HEK293 (cell line): ENCODE measurements around the gene BLOC1S1.

Experiments used
- CTCF ChIA-PET: fragments of 350-600 bp; formaldehyde crosslinking; extraction: SDS; loops from one replicate; lab custom pipeline; 2021; ENCODE audit warnings: antibody characterized with exemption; lab: Yijun Ruan, JAX
- POLR2A ChIA-PET: fragments of 300-600 bp; formaldehyde crosslinking; extraction: SDS; loops from one replicate; lab custom pipeline; 2020; ENCODE audit warnings: antibody characterized with exemption, inconsistent platforms; lab: Yijun Ruan, JAX
- H3K27ac ChIP-seq: fragments of 200-500 bp; sonication (Bioruptor generic); 2 replicates; pipeline ENCODE4 v1.5.1; 2014; ENCODE audit warnings: low read depth, low read length, control low read depth, inconsistent platforms; ENCODE audit errors: extremely low read depth
- H3K36me3 ChIP-seq, 2 experiments: fragments of 200-500 bp in 1 of 2; sonication (Bioruptor generic) in 1 of 2; 1 replicate in 1 of 2; 2 replicates in 1 of 2; pipeline ENCODE4 v1.5.1; 2014 to 2017; ENCODE audit warnings: inconsistent platforms in 2 of 2, low read length in 2 of 2; ENCODE audit not compliant: control insufficient read depth in 2 of 2, insufficient read depth in 1 of 2
- H3K4me1 ChIP-seq: fragments of 200-500 bp; sonication (Bioruptor generic); 2 replicates; pipeline ENCODE4 v1.5.1; 2014; ENCODE audit warnings: mild to moderate bottlenecking, low read length, inconsistent platforms; ENCODE audit not compliant: control insufficient read depth, insufficient read depth
- H3K4me3 ChIP-seq: 2 replicates; pipeline ENCODE4 v1.5.1; 2011; ENCODE audit warnings: low read depth, mild to moderate bottlenecking, control low read depth, low read length, moderate library complexity
- H3K9me3 ChIP-seq: fragments of 200-500 bp; sonication (Bioruptor generic); 2 replicates; pipeline ENCODE4 v1.5.1; 2014; ENCODE audit warnings: low read depth, low read length, inconsistent platforms; ENCODE audit not compliant: control insufficient read depth, insufficient read depth
- GLI2 ChIP-seq: fragments of 450-650 bp; formaldehyde crosslinking; IDR thresholded peaks from 2 replicates; pipeline ENCODE4; 2017; ENCODE audit warnings: missing biosample characterization, missing genetic modification characterization, low read depth, borderline replicate concordance
- GLI4 ChIP-seq: fragments of 450-650 bp; formaldehyde crosslinking; IDR thresholded peaks from 2 replicates; pipeline ENCODE4 v1.5.1; 2016; ENCODE audit warnings: missing biosample characterization, missing genetic modification characterization
- MEIS1 ChIP-seq: sonication (generic); formaldehyde crosslinking; IDR thresholded peaks from 2 replicates; pipeline ENCODE4 v1.8.1; 2022; ENCODE audit warnings: missing genetic modification reagents, mild to moderate bottlenecking, borderline replicate concordance
- OSR2 ChIP-seq: fragments of 450-650 bp; formaldehyde crosslinking; IDR thresholded peaks from 2 replicates; pipeline ENCODE4 v1.5.1; 2016; ENCODE audit warnings: missing biosample characterization, missing genetic modification characterization
- SALL2 ChIP-seq: fragments of 450-650 bp; formaldehyde crosslinking; IDR thresholded peaks from 2 replicates; pipeline ENCODE4 v1.5.0; 2017; ENCODE audit warnings: missing biosample characterization, mild to moderate bottlenecking, missing genetic modification characterization, borderline replicate concordance
- SP7 ChIP-seq: fragments of 450-650 bp; formaldehyde crosslinking; IDR thresholded peaks from 2 replicates; pipeline ENCODE4 v1.5.1; 2016; ENCODE audit warnings: missing biosample characterization, missing genetic modification characterization
- TCF7L2 ChIP-seq: IDR thresholded peaks from 2 replicates; pipeline ENCODE4 v1.6.1; 2011; ENCODE audit warnings: low read depth, mild to moderate bottlenecking, inconsistent platforms, low read length, moderate library complexity, borderline replicate concordance
- YY1 ChIP-seq: fragments of 450-650 bp; formaldehyde crosslinking; IDR thresholded peaks from 2 replicates; pipeline ENCODE4 v1.5.1; 2018; ENCODE audit warnings: missing biosample characterization, missing genetic modification characterization
- ZNF10 ChIP-seq: fragments of 450-650 bp; formaldehyde crosslinking; IDR thresholded peaks from 2 replicates; pipeline ENCODE4 v1.5.1; 2017; ENCODE audit warnings: missing biosample characterization, missing genetic modification characterization
- ZNF350 ChIP-seq: fragments of 450-650 bp; formaldehyde crosslinking; IDR thresholded peaks from 2 replicates; pipeline ENCODE4 v1.5.0; 2017; ENCODE audit warnings: missing biosample characterization, mild to moderate bottlenecking, missing genetic modification characterization
- ZNF416 ChIP-seq: fragments of 450-650 bp; formaldehyde crosslinking; IDR thresholded peaks from 2 replicates; pipeline ENCODE4 v1.5.1; 2016; ENCODE audit warnings: missing biosample characterization, missing genetic modification characterization
- ZNF473 ChIP-seq: fragments of 450-650 bp; formaldehyde crosslinking; IDR thresholded peaks from 2 replicates; pipeline ENCODE4 v1.5.1; 2017; ENCODE audit warnings: missing biosample characterization, missing genetic modification characterization
- ZNF48 ChIP-seq: fragments of 450-650 bp; formaldehyde crosslinking; IDR thresholded peaks from 2 replicates; pipeline ENCODE4 v1.5.1; 2016; ENCODE audit warnings: missing biosample characterization, missing genetic modification characterization
- ZNF501 ChIP-seq: fragments of 450-650 bp; formaldehyde crosslinking; IDR thresholded peaks from 2 replicates; pipeline ENCODE4 v1.5.1; 2016; ENCODE audit warnings: missing biosample characterization, missing genetic modification characterization
- ZNF510 ChIP-seq: fragments of 450-650 bp; formaldehyde crosslinking; IDR thresholded peaks from 2 replicates; pipeline ENCODE4 v1.5.1; 2018; ENCODE audit warnings: mild to moderate bottlenecking, missing genetic modification characterization, missing biosample characterization; ENCODE audit not compliant: insufficient replicate concordance
- ZNF514 ChIP-seq: fragments of 450-650 bp; formaldehyde crosslinking; IDR thresholded peaks from 2 replicates; pipeline ENCODE4 v1.5.1; 2016; ENCODE audit warnings: missing biosample characterization, missing genetic modification characterization
- ZNF529 ChIP-seq: fragments of 450-650 bp; formaldehyde crosslinking; IDR thresholded peaks from 2 replicates; pipeline ENCODE4 v1.5.1; 2017; ENCODE audit warnings: missing genetic modification characterization, missing biosample characterization; ENCODE audit not compliant: insufficient replicate concordance
- ZNF624 ChIP-seq: fragments of 450-650 bp; formaldehyde crosslinking; IDR thresholded peaks from 2 replicates; pipeline ENCODE4 v1.5.1; 2017; ENCODE audit warnings: missing biosample characterization, missing genetic modification characterization
- ZNF626 ChIP-seq: fragments of 450-650 bp; sonication (Bioruptor Pico); formaldehyde crosslinking; IDR thresholded peaks from 2 replicates; pipeline ENCODE4 v1.5.1; 2018; ENCODE audit warnings: missing biosample characterization, missing genetic modification characterization, inconsistent platforms
- ZNF785 ChIP-seq: fragments of 450-650 bp; formaldehyde crosslinking; IDR thresholded peaks from 2 replicates; pipeline ENCODE4 v1.5.1; 2016; ENCODE audit warnings: missing biosample characterization, missing genetic modification characterization
- ZNF791 ChIP-seq: fragments of 450-650 bp; formaldehyde crosslinking; IDR thresholded peaks from 2 replicates; pipeline ENCODE4 v1.5.1; 2016; ENCODE audit warnings: missing biosample characterization, missing genetic modification characterization
- ZXDB ChIP-seq: fragments of 450-650 bp; formaldehyde crosslinking; IDR thresholded peaks from 2 replicates; pipeline ENCODE4 v1.5.1; 2016; ENCODE audit warnings: missing biosample characterization, missing genetic modification characterization
- TF ChIP-seq, protein P1 (sequence below): fragments of 450-650 bp; formaldehyde crosslinking; IDR thresholded peaks from 2 replicates; pipeline ENCODE4 v1.5.1; 2016; ENCODE audit warnings: missing biosample characterization, missing genetic modification characterization
- TF ChIP-seq, protein P2 (sequence below): fragments of 450-650 bp; formaldehyde crosslinking; IDR thresholded peaks from 2 replicates; pipeline ENCODE4; 2016; ENCODE audit warnings: missing biosample characterization, missing genetic modification characterization
- TF ChIP-seq, protein P3 (sequence below): fragments of 450-650 bp; formaldehyde crosslinking; IDR thresholded peaks from 2 replicates; pipeline ENCODE4 v1.5.1; 2017; ENCODE audit warnings: missing biosample characterization, mild to moderate bottlenecking, missing genetic modification characterization, moderate library complexity
- TF ChIP-seq, protein P4 (sequence below): fragments of 450-650 bp; formaldehyde crosslinking; IDR thresholded peaks from 2 replicates; pipeline ENCODE4 v1.5.1; 2016; ENCODE audit warnings: missing biosample characterization, missing genetic modification characterization

Gene BLOC1S1

DNA sequence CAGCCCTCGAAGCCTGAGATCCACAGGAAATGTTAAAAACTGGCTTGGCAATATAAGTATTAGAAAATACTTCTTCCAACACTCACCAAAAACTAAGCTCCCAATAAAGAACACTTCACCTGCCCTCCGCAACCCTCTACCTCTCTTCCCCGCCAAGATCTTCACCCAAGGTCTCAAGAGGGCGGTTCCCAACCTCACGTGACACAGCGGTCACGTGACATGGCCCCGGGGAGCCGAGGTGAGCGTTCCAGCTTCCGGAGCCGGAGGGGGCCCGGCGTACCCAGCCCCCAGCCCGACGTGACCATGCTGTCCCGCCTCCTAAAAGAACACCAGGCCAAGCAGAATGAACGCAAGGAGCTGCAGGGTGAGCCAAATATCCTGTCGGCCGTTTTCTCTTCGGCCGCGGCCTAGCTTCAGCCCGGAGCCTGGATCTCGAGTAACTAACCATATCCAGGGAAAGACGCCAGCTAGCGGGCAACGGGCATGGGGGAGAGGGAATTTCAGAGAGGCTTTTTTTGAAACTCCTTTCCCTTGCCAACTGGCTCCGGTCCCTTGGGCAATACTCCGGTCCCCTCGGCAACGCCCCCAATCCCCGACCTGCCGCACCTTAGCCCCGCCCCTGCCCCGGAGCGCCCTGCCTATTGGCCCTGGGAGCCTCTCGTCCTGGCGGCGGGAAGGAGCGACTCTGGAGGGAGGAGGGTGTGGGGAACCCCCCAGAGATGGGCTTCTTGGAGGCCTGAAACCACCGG lies at the start of gene BLOC1S1 (continued):
- peak; percentile 93 for TF ChIP-seq SP7 (tag by site-specific recombination)

DNA sequence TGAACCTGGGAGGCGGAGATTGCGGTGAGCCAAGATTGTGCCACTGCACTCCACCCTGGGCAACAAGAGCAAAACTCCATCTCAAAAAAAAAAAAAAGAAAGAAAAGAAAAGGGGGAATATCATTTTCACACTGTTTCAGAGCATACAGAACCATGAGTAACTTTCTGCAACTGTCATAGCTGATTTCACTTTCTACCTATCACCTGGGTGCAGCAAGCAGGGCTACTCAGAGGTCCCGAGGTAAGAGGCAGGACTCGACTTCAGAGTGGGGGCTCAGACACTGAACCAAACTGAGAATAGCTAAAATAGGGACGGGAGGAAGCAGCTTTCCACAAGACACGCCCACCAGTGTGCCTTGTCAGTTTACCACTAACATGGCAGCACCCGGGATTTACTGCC lies 49.3 kb upstream of the BLOC1S1 start:
- Histone ChIP-seq H3K27ac (no peak overlapping the region), H3K9me3 (no peaks in the 10 kb centered on the region), H3K4me3 (no peak overlapping the region), H3K4me1 (no peaks in the 10 kb centered on the region), H3K36me3 (no peaks in the 10 kb centered on the region)
- POLR2A ChIA-PET = interaction anchor here (0.6 kb wide), 1 partner anchor 152 kb away, joined by 3 read pairs; no protein-coding TSS in a partner anchor
- CTCF ChIA-PET = interaction anchor here (3.8 kb wide), 1 partner anchor 10 kb away, joined by 15 read pairs; no protein-coding TSS in a partner anchor
- TF ChIP-seq ZXDB (tag by site-specific recombination) (no peak), ZNF10 (tag by site-specific recombination) (no peak), ZNF510 (no peak), ZNF785 (no peak), ZNF473 (tag by site-specific recombination) (no peak), ZNF514 (no peak), ZNF416 (tag by site-specific recombination) (no peak), ZNF350 (no peak), ZNF529 (no peak), GLI2 (tag by site-specific recombination) (no peak), ZNF791 (tag by site-specific recombination) (no peak), OSR2 (tag by site-specific recombination) (no peak)
- TF ChIP-seq, protein P1, sequence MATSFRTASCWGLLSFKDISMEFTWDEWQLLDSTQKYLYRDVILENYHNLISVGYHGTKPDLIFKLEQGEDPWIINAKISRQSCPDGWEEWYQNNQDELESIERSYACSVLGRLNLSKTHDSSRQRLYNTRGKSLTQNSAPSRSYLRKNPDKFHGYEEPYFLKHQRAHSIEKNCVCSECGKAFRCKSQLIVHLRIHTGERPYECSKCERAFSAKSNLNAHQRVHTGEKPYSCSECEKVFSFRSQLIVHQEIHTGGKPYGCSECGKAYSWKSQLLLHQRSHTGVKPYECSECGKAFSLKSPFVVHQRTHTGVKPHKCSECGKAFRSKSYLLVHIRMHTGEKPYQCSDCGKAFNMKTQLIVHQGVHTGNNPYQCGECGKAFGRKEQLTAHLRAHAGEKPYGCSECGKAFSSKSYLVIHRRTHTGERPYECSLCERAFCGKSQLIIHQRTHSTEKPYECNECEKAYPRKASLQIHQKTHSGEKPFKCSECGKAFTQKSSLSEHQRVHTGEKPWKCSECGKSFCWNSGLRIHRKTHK = no peak
- TF ChIP-seq, protein P2, sequence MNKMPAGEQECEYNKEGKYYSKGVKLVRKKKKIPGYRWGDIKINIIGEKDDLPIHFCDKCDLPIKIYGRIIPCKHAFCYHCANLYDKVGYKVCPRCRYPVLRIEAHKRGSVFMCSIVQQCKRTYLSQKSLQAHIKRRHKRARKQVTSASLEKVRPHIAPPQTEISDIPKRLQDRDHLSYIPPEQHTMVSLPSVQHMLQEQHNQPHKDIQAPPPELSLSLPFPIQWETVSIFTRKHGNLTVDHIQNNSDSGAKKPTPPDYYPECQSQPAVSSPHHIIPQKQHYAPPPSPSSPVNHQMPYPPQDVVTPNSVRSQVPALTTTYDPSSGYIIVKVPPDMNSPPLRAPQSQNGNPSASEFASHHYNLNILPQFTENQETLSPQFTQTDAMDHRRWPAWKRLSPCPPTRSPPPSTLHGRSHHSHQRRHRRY (tag by site-specific recombination) = no peak
- TF ChIP-seq, protein P3, sequence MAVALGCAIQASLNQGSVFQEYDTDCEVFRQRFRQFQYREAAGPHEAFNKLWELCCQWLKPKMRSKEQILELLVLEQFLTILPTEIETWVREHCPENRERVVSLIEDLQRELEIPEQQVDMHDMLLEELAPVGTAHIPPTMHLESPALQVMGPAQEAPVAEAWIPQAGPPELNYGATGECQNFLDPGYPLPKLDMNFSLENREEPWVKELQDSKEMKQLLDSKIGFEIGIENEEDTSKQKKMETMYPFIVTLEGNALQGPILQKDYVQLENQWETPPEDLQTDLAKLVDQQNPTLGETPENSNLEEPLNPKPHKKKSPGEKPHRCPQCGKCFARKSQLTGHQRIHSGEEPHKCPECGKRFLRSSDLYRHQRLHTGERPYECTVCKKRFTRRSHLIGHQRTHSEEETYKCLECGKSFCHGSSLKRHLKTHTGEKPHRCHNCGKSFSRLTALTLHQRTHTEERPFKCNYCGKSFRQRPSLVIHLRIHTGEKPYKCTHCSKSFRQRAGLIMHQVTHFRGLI (tag by site-specific recombination) = no peak

DNA sequence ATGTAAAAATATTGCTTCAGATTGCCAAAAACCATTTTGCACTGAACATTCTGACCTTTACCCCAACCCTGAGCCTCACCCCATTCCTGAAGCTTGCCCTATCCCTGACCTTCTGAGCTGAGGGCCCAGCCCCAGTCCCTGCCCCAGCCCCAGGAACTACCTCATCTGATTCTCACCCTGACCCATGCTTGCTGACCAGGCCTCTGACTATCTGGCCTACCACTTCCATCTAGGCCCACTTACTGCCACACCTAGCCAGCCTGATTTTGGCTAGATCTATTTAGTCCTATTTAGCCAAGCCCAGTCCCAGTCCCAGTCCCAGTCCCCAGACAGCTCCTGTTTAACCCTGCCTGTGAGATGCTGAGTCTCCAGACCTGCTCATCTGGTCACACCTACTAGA lies 45.6 kb upstream of the BLOC1S1 start:
- Histone ChIP-seq H3K4me1 (no peaks in the 10 kb centered on the region), H3K36me3 (no peaks in the 10 kb centered on the region), H3K9me3 (no peaks in the 10 kb centered on the region), H3K27ac (no peak overlapping the region), H3K4me3 (no peak overlapping the region)
- CTCF ChIA-PET = interaction anchor here (0.8 to 1.1 kb wide), 2 partner anchors 11 to 54 kb away, joined by 4 to 6 read pairs; a partner anchor contains a TSS
- TF ChIP-seq ZNF48 (no peak), ZNF626 (tag by site-specific recombination) (no peak), YY1 (tag by site-specific recombination) (no peak), ZNF416 (tag by site-specific recombination) (no peak), TCF7L2 (no peak), ZNF501 (tag by site-specific recombination) (no peak), GLI4 (tag by site-specific recombination) (no peak), SALL2 (tag by site-specific recombination) (no peak), MEIS1 (CRISPR knock-in tag) (no peak), ZNF624 (tag by site-specific recombination) (no peak), ZNF473 (tag by site-specific recombination) (no peak)
- TF ChIP-seq, protein P4, sequence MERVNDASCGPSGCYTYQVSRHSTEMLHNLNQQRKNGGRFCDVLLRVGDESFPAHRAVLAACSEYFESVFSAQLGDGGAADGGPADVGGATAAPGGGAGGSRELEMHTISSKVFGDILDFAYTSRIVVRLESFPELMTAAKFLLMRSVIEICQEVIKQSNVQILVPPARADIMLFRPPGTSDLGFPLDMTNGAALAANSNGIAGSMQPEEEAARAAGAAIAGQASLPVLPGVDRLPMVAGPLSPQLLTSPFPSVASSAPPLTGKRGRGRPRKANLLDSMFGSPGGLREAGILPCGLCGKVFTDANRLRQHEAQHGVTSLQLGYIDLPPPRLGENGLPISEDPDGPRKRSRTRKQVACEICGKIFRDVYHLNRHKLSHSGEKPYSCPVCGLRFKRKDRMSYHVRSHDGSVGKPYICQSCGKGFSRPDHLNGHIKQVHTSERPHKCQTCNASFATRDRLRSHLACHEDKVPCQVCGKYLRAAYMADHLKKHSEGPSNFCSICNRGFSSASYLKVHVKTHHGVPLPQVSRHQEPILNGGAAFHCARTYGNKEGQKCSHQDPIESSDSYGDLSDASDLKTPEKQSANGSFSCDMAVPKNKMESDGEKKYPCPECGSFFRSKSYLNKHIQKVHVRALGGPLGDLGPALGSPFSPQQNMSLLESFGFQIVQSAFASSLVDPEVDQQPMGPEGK (tag by site-specific recombination) = no peak
- POLR2A ChIA-PET = no interaction called here
